GM19043 (cell line): ENCODE results near the gene SPR.

Source experiments
- ATAC-seq: cut with Tn5 transposase; IDR thresholded peaks from one replicate; pipeline ENCODE4 v1.9.1; 2021; ENCODE audit warnings: low read depth; ENCODE audit not compliant: unreplicated experiment

SPR gene

DNA sequence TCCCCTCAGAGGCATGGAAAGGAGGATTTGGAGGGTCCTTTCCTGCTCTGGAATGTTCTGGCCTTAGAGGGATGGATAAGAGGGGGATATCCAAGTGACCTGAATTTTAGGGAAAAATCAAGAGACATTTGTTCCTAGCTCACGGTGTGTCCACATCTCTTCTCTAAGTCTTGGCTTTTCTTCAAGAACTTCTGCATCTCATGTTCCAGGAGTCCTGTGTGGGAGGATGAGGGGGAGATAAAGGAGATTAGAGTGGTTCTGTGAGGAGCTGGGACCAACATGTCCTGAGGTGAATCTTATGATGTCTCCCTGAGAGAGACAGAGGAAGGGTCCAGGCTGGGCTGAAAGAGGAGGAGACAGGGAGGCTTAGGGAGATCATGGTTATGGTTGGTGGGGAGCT is 41.8 kb downstream of the SPR start:
- no peak for ATAC-seq

DNA sequence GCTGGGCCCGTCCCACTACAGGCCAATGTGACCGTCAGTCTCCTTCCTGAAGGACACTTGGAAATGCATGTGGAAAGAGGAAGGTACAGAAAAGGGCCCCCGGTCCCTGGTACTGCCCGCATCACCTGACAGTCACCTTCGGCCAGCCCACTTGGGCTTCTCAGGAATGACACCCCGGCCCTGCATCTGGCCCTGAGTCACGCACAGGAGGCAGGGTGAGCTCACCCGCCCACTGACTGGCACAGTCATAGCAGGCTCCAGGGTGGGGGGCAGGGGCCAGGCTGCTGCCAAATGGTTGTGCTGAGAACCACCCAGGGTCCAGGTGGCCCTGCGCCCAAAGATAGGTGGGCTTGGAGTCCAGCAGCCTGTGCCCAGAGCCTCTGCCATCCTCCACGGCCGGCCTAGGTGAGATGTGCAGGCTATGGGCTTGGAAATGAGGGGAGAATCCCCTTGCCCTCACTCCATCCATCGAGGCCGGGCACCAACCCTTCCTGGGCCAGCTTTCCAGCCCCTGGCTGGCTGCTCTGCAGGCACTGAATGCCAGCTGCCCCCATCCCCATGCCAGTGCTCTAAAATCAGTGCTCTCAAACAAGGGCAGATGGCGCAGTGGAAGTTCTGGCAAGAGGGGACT is 44.2 kb downstream of the SPR start:
- no peak for ATAC-seq

DNA sequence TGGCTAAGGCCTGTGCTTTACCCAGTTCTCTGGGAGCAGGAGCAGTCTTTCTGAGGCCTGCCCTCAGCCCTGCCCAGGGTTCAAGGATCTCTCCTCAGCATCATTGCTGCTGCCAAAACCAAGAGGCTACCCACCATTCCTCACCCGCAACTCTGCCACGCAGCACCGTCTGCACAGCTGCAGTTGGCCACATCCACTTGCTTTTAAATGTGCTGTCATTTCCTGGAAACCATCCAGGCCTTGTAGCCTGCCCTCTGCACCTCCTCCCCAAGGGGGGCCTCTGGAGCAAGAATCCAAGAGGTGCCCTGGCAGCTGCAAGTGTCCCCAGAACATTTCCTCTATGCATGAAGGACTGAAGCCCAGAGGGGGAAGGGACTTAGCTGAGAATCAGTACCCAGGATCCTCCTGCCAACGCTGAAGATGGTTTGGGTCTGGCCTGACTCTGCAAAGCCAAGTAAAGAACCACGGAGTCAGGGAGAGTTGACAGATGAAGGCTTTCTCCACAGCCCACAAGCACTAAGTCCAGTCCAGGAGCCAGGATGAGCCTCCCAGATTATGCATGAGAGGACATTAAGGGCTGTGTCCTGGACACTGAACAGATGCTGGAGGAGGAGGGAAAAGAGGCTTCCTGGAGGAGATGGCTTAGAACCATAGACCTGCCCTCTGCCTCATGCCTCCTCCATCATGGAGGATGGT is 45.0 kb downstream of the SPR start:
- no peak for ATAC-seq

DNA sequence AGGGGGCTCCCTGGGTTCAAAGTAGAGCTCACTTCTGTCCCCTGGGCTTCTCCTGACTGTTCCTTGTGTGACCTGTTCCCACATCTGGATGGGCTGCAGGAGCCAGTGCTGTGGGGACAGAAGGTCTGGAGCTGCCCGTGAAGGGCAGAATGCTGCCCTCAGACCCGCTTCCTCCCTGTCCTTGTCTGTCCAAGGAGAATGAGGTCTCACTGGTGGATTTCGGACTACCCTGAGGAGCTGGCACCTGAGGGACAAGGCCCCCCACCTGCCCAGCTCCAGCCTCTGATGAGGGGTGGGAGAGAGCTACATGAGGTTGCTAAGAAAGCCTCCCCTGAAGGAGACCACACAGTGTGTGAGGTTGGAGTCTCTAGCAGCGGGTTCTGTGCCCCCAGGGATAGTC is 45.6 kb downstream of the SPR start:
- ATAC-seq, result no peak

DNA sequence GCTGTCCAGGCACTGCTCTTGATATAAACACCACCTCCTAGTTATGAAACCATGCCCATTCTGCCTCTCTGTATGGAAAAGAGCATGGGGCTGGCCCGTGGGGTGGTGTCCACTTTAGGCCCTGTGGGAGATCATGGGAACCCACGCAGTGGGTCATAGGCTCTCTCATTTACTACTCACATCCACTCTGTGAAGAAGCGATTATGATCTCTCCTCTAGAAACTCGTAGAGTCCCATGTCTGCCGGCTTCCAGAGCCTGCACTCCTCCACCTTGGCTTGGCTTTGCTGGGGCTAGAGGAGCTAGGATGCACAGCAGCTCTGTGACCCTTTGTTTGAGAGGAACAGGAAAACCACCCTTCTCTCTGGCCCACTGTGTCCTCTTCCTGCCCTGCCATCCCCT is 46.0 kb downstream of the SPR start:
- ATAC-seq, result no peak

DNA sequence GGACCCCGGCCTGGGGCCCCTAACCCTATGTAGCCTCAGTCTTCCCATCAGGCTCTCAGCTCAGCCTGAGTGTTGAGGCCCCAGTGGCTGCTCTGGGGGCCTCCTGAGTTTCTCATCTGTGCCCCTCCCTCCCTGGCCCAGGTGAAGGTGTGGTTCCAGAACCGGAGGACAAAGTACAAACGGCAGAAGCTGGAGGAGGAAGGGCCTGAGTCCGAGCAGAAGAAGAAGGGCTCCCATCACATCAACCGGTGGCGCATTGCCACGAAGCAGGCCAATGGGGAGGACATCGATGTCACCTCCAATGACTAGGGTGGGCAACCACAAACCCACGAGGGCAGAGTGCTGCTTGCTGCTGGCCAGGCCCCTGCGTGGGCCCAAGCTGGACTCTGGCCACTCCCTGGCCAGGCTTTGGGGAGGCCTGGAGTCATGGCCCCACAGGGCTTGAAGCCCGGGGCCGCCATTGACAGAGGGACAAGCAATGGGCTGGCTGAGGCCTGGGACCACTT is 46.5 kb downstream of the SPR start:
- no peak for ATAC-seq

DNA sequence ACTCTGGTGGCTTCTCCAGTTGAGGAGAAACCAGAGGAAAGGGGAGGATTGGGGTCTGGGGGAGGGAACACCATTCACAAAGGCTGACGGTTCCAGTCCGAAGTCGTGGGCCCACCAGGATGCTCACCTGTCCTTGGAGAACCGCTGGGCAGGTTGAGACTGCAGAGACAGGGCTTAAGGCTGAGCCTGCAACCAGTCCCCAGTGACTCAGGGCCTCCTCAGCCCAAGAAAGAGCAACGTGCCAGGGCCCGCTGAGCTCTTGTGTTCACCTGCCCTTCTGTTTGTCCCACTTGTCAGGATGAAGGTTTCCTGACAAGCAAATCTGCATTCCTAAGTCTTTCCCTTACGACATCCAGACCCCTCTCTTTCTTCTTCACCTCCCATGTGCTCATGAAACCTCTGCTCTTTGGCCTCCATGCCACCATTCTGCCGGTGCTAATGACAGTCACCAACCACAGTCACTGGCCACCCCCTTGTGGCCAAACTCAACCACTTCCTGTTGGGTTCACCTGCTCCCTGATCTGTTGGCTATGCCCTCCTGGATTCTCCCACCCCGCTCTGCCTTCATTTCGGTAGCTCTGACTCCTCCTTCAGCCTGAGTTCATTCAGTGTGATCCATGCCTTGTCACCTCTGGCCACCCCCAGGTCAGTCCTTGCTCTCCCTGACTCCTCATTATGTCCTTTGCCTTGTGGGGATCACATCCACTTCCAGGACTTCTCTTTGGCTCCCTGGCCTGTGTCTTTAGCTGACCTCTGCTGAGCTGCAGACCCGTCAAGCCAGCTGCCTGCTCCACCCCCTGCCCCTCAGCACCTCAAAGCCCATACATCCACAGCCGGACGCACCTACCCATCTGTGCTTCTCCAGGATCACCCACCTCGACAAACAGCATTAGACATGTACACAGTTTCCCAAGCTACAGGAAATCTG is 47.7 kb downstream of the SPR start:
- no peak for ATAC-seq

DNA sequence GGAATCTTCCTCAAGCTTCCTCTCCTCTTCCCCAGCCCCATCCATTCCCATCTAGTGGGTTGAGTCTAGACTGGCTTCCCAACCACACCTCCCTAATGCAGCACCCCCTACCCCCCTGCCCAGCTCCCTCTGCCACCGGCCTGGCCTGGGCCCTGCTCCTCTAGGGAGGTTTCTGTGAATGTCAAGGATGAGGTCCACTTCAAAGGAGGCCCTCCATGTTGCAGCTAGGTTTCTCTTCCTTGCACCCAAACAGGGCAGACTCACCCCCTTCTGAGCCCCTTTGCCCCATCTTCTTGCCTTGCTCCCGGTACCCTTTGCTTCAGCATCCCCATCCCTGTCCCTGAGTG is 48.4 kb downstream of the SPR start:
- ATAC-seq, result no peak

DNA sequence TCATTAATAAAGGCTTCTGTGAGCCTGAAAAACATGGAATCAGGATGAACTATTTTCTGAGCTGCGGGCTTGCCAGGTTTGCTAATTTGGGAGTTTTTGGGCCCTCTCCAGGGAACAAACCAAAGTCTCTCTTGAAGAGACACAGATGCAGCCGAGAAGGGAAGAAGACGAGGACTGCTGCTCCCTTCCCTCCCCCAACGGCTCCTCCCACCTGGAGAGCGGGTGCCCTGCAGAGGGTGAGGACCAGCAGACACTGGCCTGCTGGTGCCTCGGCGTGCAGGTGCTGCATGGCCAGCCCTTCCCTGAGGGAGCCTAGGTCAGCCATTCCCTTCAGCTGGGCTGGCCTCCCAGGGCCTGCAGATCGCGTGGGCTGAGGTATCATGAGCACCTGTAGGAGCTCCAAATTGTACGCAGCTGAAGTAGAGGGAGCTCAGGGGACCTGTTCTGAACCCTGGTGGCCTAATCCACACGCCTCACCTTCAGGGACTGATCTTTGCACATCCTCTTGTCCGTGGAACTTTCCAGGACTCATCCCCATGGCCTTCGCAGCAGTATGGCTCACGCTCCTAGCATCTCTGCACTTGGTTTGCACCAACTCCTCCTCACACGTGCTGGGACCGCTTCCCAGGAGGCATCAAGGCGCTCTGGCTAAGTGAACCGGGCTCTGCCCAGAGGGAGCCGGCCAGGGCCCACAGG is 49.6 kb downstream of the SPR start:
- ATAC-seq, result no peak

DNA sequence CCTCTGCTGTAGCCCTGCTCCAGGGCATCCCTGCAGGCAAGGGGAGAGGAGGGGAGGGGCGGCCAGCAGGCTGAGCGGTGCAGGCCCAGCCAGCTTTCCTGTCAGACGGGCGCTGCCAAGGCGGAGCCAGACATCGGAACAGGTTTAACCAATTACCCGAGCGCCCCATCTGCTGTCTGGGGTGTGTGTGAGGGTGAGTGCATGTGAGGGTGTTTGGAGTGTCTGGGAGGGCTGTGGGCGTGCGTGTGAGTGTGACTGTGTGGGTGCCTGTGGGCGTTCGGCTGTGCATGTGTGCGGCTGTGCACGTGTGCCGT is 50.1 kb downstream of the SPR start:
- no peak for ATAC-seq

DNA sequence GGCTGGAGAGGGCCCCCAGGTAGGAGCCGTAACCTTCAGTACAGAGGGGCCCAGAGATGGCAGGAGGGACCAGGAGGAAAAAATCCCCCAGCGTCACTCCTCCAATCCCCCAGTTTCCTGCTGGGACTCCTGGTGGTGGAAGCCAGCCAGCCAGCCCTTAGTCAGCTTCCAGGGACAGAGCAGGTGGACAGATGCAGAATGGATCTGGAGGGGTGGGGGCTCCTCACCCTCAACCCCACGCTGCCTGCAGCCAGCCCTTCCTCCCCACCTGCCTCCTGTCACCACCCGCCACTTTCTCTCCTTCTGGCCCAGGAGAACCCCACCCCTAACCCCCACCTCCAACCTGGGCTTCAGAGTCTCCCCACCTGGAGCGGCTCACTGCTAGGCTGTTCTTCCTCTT is 51.2 kb downstream of the SPR start:
- ATAC-seq, result no peak

DNA sequence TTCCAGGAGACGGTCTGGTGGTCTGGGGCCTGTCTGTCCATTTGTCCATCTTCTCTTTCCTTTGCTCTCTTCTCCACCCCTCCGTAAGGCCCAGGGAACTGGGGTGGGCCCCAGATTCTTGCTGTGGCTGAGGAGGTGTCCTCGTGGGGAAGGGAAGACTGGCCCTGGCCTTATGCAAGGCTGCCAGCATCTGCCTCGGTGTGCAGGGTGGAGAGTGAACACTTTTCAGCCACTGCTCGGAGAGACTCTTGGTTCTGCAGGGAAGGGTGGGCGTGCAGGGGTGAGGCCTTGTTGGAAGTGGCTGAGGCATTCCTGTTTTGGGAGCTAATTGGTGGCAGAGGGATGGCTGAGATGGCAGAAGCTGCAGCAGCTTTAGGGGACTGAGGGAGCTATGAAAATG is 53.2 kb downstream of the SPR start:
- no peak for ATAC-seq

DNA sequence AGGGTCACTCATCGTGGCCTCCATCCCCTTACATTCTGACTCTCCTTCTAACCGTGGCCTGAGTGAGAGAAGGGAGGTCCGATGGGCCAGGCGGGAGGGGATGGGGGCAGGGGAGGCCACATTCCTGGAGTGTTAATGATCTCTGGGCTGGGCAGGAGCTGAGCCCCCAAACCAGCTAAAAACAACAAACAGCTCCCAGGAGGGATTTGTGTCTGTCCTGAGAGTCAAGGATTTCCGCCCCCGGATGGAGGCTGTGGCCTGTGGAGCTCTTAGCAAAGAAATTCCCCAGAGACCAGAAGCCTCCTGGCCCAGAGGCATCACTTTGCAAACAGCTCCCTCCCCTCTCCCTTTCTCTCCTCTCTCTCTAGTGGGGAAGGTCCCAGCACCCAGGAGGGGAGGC is 53.6 kb downstream of the SPR start:
- ATAC-seq, result no peak
